Type B pancreatic cell (in vitro differentiated cells): Measurements from ENCODE around the gene CAPRIN2. TPM values are rescaled to one million over a fixed set of nuclear protein-coding genes. Genes with fewer than 3 reads are reported as not detected.

Experiments
- DNase-seq: peaks from one replicate; pipeline ENCODE4 v3.0.0; 2021; ENCODE audit warnings: mixed read lengths; ENCODE audit not compliant: unreplicated experiment; ENCODE audit errors: extremely low spot score
- H3K27ac Mint-ChIP-seq: 2 replicates; pipeline ENCODE4 v1.8.0; 2021; ENCODE audit warnings: mild to moderate bottlenecking, mixed read lengths
- H3K27me3 Mint-ChIP-seq: 2 replicates; pipeline ENCODE4 v1.8.0; 2021; ENCODE audit warnings: mixed read lengths
- H3K36me3 Mint-ChIP-seq: 2 replicates; pipeline ENCODE4 v1.8.0; 2021; ENCODE audit warnings: mixed read lengths
- H3K4me1 Mint-ChIP-seq: one replicate; pipeline ENCODE4 v1.8.0; 2021; ENCODE audit warnings: mixed read lengths; ENCODE audit not compliant: unreplicated experiment
- H3K4me3 Mint-ChIP-seq: 2 replicates; pipeline ENCODE4 v1.8.0; 2021; ENCODE audit warnings: mild to moderate bottlenecking, mixed read lengths
- H3K9me3 Mint-ChIP-seq: 2 replicates; pipeline ENCODE4 v1.8.0; 2021; ENCODE audit warnings: mixed read lengths
- CTCF ChIP-seq: fragments of 200-600 bp; sonication (generic); conservative IDR thresholded peaks from 2 replicates; pipeline ENCODE4 v1.5.0; 2021; ENCODE audit warnings: antibody characterized with exemption, mild to moderate bottlenecking
- total RNA-seq: library from RNA; stranded (reverse); gene quantifications from 2 replicates; pipeline ENCODE4 v1.2.1, GENCODE V29; 2021; ENCODE audit warnings: low replicate concordance

CAPRIN2 gene
- total RNA-seq, 1 donor from 2014 or later, result 44.9 TPM

- peaks cover 5% of the 10 kb centered on the region for H3K4me1 Mint-ChIP-seq
- H3K4me3 Mint-ChIP-seq, result no peak overlapping the region
- no peak overlapping the region for H3K27ac Mint-ChIP-seq
- no peak for DNase-seq
- no peak for TF ChIP-seq CTCF
- H3K27me3 Mint-ChIP-seq, result no peaks in the 10 kb centered on the region
- no peaks in the 10 kb centered on the region for H3K9me3 Mint-ChIP-seq
- peaks cover 3% of the 10 kb centered on the region for H3K36me3 Mint-ChIP-seq
Measured at GRCh38 chr12:30761730-30762129, 7.0 kb upstream of the CAPRIN2 start.

- H3K4me1 Mint-ChIP-seq, result peaks cover 14% of the 10 kb centered on the region
- no peak for TF ChIP-seq CTCF
- H3K27ac Mint-ChIP-seq, result no peak overlapping the region
- peaks cover 7% of the 10 kb centered on the region for H3K36me3 Mint-ChIP-seq
- H3K4me3 Mint-ChIP-seq, result no peak overlapping the region
- no peak for DNase-seq
- no peaks in the 10 kb centered on the region for H3K9me3 Mint-ChIP-seq
- H3K27me3 Mint-ChIP-seq, result peaks cover 4% of the 10 kb centered on the region
Measured at GRCh38 chr12:30757316-30757715, 2.6 kb upstream of the CAPRIN2 start.

GRCh38 chr12:30756074-30756473 is 1.3 kb upstream of the CAPRIN2 start:
- no peak for DNase-seq
- H3K4me3 Mint-ChIP-seq, result peak overlapping the region; percentile 97
- peaks cover 18% of the 10 kb centered on the region for H3K4me1 Mint-ChIP-seq
- H3K9me3 Mint-ChIP-seq, result no peaks in the 10 kb centered on the region
- no peak for TF ChIP-seq CTCF
- H3K36me3 Mint-ChIP-seq, result peaks cover 7% of the 10 kb centered on the region
- peak overlapping the region; percentile 86 for H3K27ac Mint-ChIP-seq
- peaks cover 4% of the 10 kb centered on the region for H3K27me3 Mint-ChIP-seq

GRCh38 chr12:30755395-30755762 is 628 bp upstream of the CAPRIN2 start:
- TF ChIP-seq CTCF, result no peak
- Mint-ChIP-seq H3K9me3 (no peaks in the 10 kb centered on the region), H3K4me1 (peaks cover 25% of the 10 kb centered on the region), H3K27me3 (peaks cover 4% of the 10 kb centered on the region), H3K4me3 (peak overlapping the region; percentile 97), H3K27ac (peak overlapping the region; percentile 86), H3K36me3 (peaks cover 11% of the 10 kb centered on the region)
- no peak for DNase-seq

- DNase-seq, result no peak
Measured at GRCh38 chr12:30754383-30754749, 385 bp downstream of the CAPRIN2 start.

More at GRCh38 chr12:30754383-30754749, 385 bp downstream of the CAPRIN2 start:
- Mint-ChIP-seq H3K9me3 (no peaks in the 10 kb centered on the region), H3K36me3 (peaks cover 18% of the 10 kb centered on the region), H3K27me3 (peaks cover 4% of the 10 kb centered on the region), H3K27ac (peak overlapping the region; percentile 92), H3K4me3 (peak overlapping the region; percentile 97), H3K4me1 (peaks cover 31% of the 10 kb centered on the region)
- TF ChIP-seq CTCF, result no peak
